AG09309 (cell line): ENCODE results near the gene COG5.

Source experiments
- DNase-seq: peaks from one replicate; pipeline ENCODE4 v3.0.0-alpha.2; 2010; ENCODE audit warnings: low read depth
- H3K4me3 ChIP-seq: 2 replicates; pipeline ENCODE4 v1.5.1; 2011; ENCODE audit warnings: mild to moderate bottlenecking, low read depth, low read length, moderate library complexity; ENCODE audit not compliant: control insufficient read depth
- CTCF ChIP-seq: IDR thresholded peaks from 2 replicates; pipeline ENCODE4 v1.5.1; 2011; ENCODE audit warnings: mild to moderate bottlenecking, low read depth, low read length, inconsistent platforms; ENCODE audit not compliant: insufficient read depth, control insufficient read depth; ENCODE audit errors: missing control alignments

Gene COG5

DNA sequence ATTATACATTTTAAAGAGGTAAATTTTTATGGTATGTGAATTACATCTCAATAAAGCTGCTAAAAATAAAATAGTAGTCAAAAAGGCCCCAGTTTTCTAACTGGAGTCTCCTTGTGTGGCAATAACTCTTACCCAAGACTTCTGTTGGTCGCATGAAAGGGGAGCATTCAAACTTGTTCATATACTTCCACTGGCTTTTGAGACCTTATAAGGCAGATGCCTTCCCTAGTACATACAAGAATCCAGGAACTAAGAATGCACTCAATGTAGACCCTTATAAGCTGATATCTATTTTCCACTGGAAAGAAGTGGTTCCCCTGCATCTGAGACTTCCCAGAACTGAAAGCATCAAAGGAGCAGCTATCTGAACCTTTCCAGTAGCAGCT, 29.3 kb upstream of the COG5 start:
- no peak for TF ChIP-seq CTCF
- no peak for DNase-seq
- no peak overlapping the region for H3K4me3 ChIP-seq

GRCh38 chr7:107592361-107593024, 28.8 kb upstream of the COG5 start:
- peak; percentile 57 for DNase-seq
- H3K4me3 ChIP-seq, result no peak overlapping the region

DNA sequence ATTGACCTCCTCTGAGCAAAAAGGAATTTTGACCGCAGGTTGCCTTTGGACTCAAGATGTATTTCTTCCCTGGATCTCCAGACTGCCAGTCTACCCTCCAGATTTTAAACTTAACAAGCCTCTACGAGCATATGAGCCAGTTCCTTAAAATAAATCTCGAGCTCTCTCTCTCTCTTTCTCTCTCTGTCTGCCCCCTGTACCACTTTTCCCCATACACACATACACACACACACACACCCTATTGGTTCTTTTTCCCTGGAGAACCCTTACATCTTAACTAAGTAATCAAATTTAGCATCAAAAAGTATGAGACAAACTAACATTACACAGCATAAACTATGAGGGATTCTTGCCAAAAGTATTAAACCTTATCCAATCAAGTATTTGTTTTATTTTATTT, 27.7 kb upstream of the COG5 start:
- no peak overlapping the region for H3K4me3 ChIP-seq
- no peak for TF ChIP-seq CTCF
- no peak for DNase-seq

More at GRCh38 chr7:107592361-107593024, 28.8 kb upstream of the COG5 start:
- TF ChIP-seq CTCF, result no peak

DNA sequence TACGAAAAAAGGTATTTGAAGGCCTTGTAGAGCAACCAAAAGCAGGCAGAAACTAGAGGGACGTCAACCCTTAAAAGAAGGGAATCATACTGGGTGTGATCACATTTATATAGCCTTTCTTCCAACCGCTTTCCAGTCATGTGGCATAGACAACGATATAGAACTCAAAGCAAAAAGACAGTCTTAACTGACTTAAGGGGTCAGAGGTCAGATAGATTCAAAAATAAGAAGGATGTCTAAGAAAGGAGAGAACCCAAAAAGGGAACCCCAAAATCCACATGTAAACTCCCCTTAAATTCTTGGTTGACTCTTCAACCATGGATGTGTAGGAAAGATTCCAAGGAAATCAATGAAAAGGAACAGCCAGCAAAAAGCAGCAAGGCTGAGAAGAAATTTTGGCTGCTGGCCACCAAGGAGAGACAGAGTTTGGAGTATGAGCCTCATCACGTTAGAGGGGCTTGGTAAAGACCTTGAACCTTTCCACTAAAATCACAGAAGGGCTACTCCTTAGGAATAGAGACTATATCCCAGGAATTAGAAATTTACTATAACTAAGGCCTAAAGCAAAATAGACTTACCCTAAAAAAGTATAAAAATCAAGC, 24.9 kb upstream of the COG5 start:
- DNase-seq, result no peak
- TF ChIP-seq CTCF, result no peak
- no peak overlapping the region for H3K4me3 ChIP-seq

DNA sequence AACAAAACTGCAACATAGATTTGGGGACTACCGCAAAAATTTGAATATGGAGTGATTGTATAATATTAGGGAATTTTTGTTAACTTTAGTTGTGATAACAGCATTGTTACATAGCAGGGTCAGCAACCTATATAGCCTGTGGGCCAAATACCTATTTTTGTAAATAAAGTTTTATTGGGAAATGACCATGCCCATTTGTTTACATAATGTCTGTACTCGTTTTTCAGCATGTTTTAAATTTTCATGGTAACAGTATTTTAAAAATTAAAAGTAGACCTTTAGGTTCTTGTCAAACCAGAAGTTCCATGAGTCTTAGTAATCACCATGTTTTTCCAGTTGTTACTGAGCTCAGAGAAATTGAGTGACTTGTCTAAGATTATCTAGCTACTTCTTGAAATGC, 21.0 kb upstream of the COG5 start:
- no peak overlapping the region for H3K4me3 ChIP-seq
- no peak for DNase-seq
- no peak for TF ChIP-seq CTCF

DNA sequence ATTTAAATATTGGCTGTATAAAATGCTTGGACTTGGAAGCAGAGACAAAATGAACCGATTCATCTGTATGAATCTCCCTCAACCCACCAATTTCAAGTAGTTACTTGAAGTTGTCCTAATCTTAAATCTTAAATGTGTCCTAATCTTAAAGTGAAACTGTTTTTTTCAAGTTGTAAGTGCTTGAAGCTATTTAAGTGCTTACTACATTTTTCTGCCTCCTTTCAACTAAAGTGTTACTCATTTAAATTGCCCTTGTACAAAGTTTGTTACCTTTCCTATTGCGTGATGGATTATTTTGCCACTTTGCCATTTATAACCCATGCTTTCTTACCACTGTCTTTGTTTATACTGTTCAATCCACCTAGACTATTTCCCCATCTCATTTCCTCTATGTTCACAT, 19.2 kb upstream of the COG5 start:
- no peak overlapping the region for H3K4me3 ChIP-seq
- TF ChIP-seq CTCF, result no peak
- no peak for DNase-seq
